ENCODE measurements around the gene TTC34.

The TTC34 gene

GRCh38 chr1:2602866-2603520 is 198.5 kb downstream of the TTC34 start:
- DNase-seq = no peak

DNA sequence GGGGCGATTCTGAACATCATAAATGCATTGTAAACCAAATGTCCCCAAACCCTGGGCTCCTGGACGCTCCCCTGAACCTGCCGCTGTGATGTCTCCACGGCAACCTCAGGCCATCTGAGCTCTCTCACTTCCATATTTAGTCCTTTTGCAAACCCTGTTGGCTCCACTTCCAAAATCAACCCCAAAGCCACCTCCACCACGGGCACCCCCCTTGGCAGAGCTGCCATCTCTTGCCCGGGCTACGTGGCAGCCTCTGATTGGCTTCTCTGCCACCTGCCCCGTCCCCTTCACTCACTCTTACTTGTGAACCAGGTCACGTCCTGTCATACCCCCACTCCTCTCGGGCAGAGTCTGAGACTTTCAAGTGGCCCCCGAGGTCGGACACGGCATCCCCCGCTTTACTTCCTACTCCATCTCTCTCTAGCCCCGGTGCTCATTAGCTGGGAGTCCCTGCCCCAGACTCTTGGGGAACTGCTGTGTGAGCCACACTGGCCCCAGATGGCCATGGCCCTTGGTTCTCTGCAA is 199.1 kb downstream of the TTC34 start:
- no peak for DNase-seq

DNA sequence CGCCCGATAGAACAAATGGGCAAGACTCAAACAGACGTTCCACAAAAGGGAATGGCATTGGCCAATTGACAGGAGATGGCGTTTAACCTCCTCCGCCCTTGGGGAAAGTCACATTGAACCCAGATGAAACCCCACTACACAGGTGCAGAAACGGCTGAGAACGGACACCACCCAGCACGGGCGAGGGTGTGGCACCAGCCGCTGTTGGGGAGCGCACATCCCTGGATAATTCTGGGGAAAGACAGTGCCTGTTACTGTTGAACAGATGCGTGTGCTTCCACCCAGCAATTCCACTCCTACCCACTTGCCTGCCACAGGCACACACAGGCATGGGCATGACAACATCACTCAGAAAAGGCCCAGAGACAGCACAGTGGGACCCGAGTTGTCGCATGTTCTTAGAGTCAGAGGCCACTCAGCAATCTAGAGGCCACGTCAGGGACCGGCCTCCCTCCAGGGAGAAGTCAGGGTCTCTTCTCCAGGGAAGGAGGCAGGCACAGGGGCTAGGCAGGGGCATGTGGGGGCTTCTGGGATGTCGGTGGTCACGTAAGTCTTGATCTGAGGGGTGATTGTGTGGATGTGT is 199.7 kb downstream of the TTC34 start:
- DNase-seq = no peak

DNA sequence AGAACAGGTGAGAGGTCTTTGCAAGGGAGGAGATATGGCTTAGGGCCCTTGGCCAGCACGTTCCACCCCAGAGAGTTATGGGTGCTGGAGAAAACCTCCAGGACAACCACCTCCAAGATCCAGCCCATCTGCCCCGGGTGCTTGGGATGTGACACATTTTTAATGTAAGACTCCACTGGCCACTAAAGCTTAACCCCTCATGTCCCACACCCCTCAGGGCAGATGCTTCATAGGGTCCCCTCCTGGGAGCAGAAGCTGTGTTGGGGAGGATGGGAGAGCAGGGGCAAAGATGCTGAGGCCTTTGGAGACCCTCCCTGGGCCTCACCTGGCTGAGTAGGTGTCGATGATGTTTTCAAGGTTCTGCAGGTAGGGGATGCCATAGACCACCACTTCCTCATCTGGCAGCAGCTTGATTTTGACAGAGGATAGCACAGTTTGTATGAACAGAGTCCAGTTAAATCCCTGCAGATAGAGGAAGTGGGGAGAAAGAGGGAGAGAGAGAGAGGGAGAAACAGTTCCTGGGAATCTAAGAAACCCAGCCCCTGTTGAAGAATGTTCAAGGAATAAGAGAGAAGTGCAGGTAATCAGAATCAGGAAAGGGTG is 203.1 kb downstream of the TTC34 start:
- DNase-seq = no peak

DNA sequence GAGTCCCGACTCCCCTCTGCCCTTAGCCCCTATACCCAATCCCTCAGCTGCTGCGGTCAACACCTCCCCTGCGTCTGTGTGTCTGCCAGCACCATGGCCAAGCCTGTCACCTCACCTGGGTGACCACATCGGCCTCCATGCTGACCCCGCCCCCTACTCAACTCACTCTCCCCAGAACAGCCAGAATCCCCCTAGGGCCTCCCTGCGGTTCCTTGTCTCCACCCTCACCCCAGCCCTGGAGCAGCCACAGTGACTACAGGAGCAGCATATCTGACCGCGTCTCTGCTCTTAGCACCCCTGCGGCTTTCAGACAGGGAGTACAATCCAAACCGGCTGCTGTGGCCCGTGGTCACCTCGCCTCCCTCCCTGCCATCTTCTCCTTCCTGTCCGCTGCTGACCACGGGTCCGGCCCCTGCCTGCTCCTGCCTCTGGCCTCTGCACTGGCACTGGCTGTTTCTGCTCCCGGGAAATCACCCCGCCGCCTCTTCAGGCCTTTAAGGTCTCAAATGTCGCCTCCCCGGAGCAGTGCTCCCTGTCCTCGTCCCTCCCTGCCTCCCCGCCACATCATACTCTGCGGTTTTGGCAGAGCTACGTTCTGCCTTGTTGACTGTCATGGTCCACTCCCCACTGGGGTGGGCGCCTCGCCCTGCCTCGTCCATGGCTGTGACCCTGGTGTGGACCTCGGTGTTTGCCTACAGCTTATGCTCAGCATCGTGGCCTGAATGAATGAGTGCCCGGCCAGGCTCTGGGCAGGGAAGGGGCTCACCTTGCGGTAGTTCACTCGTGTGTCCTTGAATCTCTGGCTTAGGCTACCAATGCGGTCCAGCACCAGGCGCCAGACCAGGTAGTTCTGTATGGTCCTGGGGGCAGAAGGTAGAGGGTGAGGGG is 203.8 kb downstream of the TTC34 start:
- no peak for DNase-seq

GRCh38 chr1:2596530-2597333 is 204.8 kb downstream of the TTC34 start:
- DNase-seq = no peak

DNA sequence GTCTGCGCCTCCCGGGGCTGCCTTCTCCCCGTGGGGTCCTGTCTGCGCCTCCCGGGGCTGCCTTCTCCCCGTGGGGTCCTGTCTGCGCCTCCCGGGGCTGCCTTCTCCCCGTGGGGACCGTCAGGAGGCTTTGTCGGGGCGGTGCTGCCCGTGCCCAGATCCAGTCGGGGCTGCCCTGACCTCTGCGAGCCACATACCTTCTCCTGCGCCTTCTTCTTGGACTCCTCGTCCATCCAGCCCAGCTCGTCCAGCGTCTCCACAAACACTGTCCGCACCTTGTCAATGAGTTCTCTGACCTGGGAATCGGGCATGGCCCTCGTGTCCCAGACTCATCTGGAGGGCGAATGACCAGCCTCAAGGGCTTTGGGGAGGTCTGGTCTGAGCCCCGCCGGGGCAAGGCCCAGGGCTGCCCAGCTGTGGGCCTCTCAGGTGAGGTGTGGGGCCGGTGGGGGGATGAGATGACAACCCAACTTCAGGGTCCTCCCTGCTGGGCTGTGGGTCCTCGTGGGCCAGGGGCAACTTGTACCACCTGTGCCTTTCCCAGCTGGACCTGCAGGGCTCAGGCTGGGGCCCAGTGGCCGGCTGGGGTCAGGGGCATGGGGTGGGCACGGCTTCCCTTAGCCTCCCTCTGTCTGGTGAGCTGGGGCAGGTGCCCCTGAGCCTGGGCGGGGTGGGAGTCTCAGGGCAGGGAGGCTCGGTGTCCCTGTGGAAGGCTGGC is 205.5 kb downstream of the TTC34 start:
- DNase-seq = no peak

GRCh38 chr1:2595261-2595811 is 206.2 kb downstream of the TTC34 start:
- no peak for DNase-seq

DNA sequence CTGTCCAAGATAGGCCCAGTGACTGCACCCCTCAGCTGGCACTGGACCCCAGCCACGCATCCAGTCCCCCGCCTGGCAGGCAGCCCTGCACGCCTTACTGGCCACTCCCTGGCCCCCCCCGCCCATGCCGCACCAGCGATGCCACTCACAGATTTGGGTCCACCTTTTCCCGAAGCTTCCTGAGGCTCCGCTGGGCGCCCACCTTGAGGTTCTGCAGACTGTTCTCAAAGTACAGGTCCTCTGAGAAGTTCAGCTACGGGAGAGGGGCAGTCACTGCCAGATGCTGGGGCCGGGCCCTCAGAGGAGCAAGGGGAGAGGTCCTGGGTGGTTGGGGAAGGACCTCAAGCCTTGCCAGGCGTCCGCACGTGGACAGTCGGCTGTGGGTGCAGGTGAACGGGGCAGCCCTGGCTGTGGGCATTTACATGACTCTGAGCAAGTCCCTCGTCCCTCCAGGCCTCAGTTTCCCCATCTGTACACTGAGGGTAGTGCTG is 206.8 kb downstream of the TTC34 start:
- no peak for DNase-seq

- peak in 1 of 4 experiments; percentile 40 for DNase-seq
Observed at GRCh38 chr1:2594001-2594640, 207.4 kb downstream of the TTC34 start.

DNA sequence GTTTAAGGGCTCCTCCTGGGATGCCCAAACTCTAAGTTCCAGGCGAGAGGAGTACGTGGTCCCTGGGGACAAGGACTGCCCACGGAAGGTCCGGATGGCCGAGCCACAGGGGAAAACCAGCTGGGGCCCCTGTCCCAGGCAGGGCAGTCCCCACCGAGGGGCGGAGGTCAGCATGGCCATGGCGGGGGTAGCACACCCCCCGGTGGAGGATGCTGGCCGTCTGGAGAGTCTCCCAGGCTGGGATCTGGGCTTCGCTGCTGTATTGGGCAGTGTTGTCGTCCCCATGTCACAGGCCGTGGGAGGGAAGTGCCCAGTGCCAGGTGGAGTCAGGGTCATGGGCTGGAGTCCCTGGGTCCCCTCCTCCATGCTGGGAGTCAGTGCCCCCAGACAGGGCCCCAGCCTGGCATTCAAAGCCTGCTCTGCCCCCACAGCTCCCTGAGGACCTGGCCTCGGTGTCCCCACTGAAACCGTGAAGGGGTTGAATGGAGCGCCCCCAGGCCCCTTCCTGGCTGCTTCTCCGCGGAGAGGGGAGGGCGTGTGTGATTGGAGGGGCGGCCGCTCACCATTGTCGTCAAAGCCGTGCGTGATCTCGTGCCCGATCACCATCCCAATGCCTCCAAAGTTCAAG is 208.1 kb downstream of the TTC34 start:
- no peak for DNase-seq

- DNase-seq = peak in 3 of 4 experiments; percentile 50 to 62 (median 51)
Observed at GRCh38 chr1:2592672-2593071, 208.8 kb downstream of the TTC34 start.

- no peak for DNase-seq
Observed at GRCh38 chr1:2591581-2592261, 209.8 kb downstream of the TTC34 start.

- no peak for DNase-seq
Observed at GRCh38 chr1:2591233-2591580, 210.3 kb downstream of the TTC34 start.

GRCh38 chr1:2590233-2591141 is 211.0 kb downstream of the TTC34 start:
- no peak for DNase-seq

- DNase-seq = no peak
Observed at GRCh38 chr1:2589431-2590232, 211.9 kb downstream of the TTC34 start.

DNA sequence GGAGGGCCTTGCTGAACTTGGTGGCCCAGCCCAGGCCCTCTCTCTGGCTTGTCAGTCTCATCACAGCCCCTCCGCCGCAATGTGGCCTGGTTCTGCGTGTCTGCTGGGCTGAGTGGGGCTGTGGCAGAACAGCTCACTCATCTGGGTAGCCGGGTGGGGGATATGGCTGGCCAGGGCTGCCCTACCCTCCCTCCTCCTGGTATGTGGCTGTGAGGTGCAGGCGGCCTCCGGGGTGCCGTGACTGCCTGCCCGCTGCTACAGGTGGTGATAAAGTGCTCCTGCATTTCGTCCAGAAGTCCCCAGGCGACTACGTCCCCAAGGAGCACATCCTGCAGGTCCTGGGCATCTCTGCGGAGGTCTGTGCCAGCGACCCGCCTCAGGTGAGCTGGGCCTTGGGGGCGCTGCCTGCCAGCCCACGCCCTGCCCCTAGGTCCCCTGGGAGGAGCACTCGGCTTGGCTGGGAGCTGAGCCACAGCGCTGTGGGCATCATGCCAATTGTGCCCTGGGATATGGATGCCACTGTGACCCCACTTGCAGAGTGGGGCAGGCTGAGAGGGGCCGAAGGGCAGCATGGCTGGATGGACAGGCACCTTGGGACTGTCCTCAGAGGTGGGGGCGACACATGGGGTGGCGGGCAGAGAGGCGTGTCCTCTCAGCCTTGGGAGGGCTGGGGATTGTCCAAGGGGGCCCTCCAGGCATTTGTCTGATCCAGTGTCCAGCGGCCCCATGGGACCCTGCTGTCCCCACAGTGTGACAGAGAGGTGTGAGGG is 212.6 kb downstream of the TTC34 start:
- DNase-seq = no peak
